ENCODE results near the gene TTC13.

TTC13 gene

DNA sequence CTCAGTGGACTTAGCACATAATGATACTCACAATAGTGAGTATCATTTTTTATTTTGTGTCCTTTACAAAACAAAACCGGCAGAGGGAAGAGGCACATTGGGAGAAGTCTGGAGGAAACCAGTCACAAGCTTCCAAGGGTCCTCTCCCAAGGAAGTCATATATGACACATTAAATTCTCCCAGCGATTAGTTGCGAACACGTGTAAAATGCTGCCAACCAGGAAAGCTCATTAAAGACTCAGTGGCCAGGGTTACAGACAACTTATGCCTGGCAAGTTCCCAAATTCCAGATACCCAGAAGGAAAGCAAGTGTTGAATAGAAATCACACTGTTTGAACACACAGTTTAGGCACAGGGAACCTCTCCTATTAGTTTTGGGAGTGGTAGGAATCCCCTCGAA, 52.5 kb downstream of the TTC13 start:
- in situ Hi-C loops (cut with HindIII; ENCODE audit: low sequenced_read_pairs): no loop called here
- no peak overlapping the region for H3K4me3 ChIP-seq (ENCODE audit: low read depth, low read length)
- no peak for DNase-seq (ENCODE audit: low read depth, low spot score)
- TF ChIP-seq CTCF (IDR thresholded peaks at IDR 0.05; ENCODE audit: low read depth, low read length): no peak

DNA sequence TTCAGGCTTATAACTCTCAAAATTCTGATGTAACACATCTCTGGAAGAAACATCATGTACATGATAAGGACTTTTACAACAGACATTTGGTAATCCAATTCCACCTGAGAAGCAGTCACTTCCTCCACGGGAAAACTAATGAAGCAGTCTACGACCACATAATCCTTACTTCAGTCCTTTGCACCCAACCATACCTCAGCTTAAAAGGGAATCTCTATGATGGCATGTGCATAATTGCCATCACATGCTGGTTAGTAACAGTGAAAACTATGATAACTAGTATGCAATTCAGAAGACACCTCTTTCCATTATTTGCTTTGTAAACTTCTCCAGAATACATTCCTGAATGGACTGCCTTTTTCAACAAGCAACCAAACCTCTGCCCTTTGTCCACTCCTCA, 53.1 kb downstream of the TTC13 start:
- no peak for DNase-seq (ENCODE audit: low read depth, low spot score)
- no peak overlapping the region for H3K4me3 ChIP-seq (ENCODE audit: low read depth, low read length)
- no peak for TF ChIP-seq CTCF (IDR thresholded peaks at IDR 0.05; ENCODE audit: low read depth, low read length)
- in situ Hi-C loops (cut with HindIII; ENCODE audit: low sequenced_read_pairs): no loop called here

DNA sequence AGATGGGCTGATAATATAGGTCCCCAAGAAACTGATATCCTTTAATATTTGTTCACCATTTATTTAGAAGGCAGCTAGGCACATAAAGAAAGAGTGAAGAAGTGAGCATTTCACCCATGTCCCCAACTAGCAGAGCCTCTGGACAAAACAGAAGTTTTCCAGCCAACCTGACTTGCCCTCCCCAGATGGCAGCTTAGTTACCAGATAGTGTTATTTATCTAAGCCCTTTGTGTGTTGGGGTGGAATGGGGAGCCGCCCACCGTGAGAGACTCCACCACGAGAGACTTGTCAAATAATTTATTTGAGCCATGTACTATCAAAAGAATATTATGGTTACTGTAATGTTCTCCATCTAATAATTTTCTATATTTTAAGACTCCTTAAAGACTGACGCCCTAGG, 55.5 kb downstream of the TTC13 start:
- in situ Hi-C loops (cut with HindIII; ENCODE audit: low sequenced_read_pairs): no loop called here
- TF ChIP-seq CTCF (IDR thresholded peaks at IDR 0.05; ENCODE audit: low read depth, low read length): no peak

DNA sequence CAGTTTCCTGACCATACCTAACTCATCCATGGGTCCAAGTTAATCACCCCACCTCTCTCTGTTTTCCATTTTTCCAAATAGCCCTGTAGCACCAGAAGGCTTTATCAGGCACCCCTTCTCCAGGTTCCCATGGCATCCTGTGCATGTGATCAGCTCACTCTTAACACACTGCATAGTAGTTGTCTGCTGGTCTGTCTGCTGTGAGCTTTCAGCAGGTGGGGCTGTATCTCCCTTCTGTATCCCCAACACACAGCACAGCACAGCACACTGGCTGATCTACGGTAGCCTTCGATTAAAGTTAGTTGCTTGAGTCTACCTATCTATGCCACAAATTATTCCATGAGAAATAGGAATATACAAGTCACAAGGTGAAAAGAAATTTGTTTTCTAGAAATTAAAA, 56.0 kb downstream of the TTC13 start:
- in situ Hi-C loops (cut with HindIII; ENCODE audit: low sequenced_read_pairs): no loop called here
- no peak overlapping the region for H3K4me3 ChIP-seq (ENCODE audit: low read depth, low read length)

More for the DNA sequence above, 55.5 kb downstream of the TTC13 start:
- no peak for DNase-seq (ENCODE audit: low read depth, low spot score)
- no peak overlapping the region for H3K4me3 ChIP-seq (ENCODE audit: low read depth, low read length)

GRCh38 chr1:230919207-230919606, 59.5 kb downstream of the TTC13 start:
- in situ Hi-C loops (cut with HindIII; ENCODE audit: low sequenced_read_pairs): no loop called here

More for the DNA sequence above, 56.0 kb downstream of the TTC13 start:
- DNase-seq (ENCODE audit: low read depth, low spot score): no peak
- TF ChIP-seq CTCF (IDR thresholded peaks at IDR 0.05; ENCODE audit: low read depth, low read length): no peak

DNA sequence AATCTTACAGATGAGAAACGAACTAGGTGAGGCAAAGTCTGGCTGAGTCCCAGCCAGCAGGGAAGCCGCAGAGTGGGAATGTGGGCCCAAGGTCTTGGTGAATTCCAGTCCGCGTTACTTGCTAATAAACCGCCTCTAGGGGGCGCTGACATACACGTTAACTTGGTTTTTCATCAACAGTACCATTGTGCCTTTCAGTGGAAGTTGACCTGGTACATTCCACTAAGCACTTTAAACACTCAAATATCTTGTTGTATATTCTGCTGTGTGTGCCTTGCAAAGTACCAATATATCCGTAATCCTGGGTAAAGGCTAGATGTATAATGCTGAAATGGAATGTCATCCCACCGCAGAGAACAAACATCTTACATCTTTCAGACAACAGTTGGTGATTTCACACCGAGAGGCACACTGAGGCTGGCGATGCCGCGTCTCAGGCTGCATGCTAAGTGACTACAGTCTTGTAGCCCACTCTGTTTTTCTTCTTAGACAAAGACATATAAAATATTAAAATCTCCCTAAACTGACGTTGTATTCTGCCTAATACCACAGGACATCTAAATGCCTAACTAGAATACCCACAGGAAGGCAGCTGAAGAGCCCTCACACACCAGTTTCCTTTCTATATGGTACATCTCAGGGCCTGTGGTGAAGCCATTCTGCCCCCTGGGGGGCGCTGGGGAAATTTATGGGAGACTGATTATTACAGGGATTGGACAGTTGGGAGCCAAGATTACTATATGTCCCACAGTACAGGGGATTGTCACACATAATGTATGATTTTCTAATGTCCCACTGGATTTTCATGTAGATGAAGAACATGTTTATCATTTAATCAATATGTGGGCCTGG, 61.2 kb downstream of the TTC13 start:
- peak; percentile 68 for DNase-seq (ENCODE audit: low read depth, low spot score)
- no peak overlapping the region for H3K4me3 ChIP-seq (ENCODE audit: low read depth, low read length)
- peak; percentile 68 for TF ChIP-seq CTCF (IDR thresholded peaks at IDR 0.05; ENCODE audit: low read depth, low read length)
- in situ Hi-C loops (cut with HindIII; ENCODE audit: low sequenced_read_pairs): no loop called here

More at GRCh38 chr1:230919207-230919606, 59.5 kb downstream of the TTC13 start:
- no peak for DNase-seq (ENCODE audit: low read depth, low spot score)
- TF ChIP-seq CTCF (IDR thresholded peaks at IDR 0.05; ENCODE audit: low read depth, low read length): no peak
- H3K4me3 ChIP-seq (ENCODE audit: low read depth, low read length): no peak overlapping the region

Data from astrocyte of the spinal cord (primary cell).